ENCODE data around the gene CCDC39.

- TF ChIP-seq SIN3A (IDR thresholded peaks at IDR 0.05; ENCODE audit: borderline replicate concordance, insufficient read depth, low read length) (no peak), POLR2AphosphoS5 (IDR thresholded peaks at IDR 0.05; ENCODE audit: low read depth, low read length) (no peak), TAF1 (IDR thresholded peaks at IDR 0.05; ENCODE audit: borderline replicate concordance, insufficient read depth, low read length) (no peak)
- TF ChIP-seq, protein P1, sequence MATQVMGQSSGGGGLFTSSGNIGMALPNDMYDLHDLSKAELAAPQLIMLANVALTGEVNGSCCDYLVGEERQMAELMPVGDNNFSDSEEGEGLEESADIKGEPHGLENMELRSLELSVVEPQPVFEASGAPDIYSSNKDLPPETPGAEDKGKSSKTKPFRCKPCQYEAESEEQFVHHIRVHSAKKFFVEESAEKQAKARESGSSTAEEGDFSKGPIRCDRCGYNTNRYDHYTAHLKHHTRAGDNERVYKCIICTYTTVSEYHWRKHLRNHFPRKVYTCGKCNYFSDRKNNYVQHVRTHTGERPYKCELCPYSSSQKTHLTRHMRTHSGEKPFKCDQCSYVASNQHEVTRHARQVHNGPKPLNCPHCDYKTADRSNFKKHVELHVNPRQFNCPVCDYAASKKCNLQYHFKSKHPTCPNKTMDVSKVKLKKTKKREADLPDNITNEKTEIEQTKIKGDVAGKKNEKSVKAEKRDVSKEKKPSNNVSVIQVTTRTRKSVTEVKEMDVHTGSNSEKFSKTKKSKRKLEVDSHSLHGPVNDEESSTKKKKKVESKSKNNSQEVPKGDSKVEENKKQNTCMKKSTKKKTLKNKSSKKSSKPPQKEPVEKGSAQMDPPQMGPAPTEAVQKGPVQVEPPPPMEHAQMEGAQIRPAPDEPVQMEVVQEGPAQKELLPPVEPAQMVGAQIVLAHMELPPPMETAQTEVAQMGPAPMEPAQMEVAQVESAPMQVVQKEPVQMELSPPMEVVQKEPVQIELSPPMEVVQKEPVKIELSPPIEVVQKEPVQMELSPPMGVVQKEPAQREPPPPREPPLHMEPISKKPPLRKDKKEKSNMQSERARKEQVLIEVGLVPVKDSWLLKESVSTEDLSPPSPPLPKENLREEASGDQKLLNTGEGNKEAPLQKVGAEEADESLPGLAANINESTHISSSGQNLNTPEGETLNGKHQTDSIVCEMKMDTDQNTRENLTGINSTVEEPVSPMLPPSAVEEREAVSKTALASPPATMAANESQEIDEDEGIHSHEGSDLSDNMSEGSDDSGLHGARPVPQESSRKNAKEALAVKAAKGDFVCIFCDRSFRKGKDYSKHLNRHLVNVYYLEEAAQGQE (IDR thresholded peaks at IDR 0.05; ENCODE audit: insufficient read depth in 1 of 2, low read depth in 2 of 2, low read length in 2 of 2), result no peak
Measured at GRCh38 chr3:180683816-180684215, 4.5 kb upstream of the CCDC39 start.
